Smooth muscle cell (in vitro differentiated cells): ENCODE measurements around the gene INF2. TPM values are rescaled to one million over a fixed set of nuclear protein-coding genes. Genes with fewer than 3 reads are reported as not detected.
A peak's percentile ranks its signal among the peaks of the same experiment; 100 is the strongest.

ENCODE experiments used
- DNase-seq: peaks from one replicate; lab custom pipeline; 2025; ENCODE audit not compliant: unreplicated experiment; lab: John Stamatoyannopoulos, UW
- H2AFZ ChIP-seq: fragments of 200-600 bp; sonication (generic); 2 replicates; pipeline ENCODE4 v1.6.0; 2016; ENCODE audit warnings: antibody characterized with exemption, low read depth, mild to moderate bottlenecking
- H3F3A ChIP-seq: fragments of 200-600 bp; sonication (generic); 2 replicates; pipeline ENCODE4 v1.6.0; 2017; ENCODE audit warnings: antibody characterized with exemption, low read depth
- H3K27ac ChIP-seq: fragments of 200-600 bp; sonication (generic); 2 replicates; pipeline ENCODE4 v1.5.1; 2016; ENCODE audit warnings: low read depth, mild to moderate bottlenecking
- H3K27me3 ChIP-seq: fragments of 200-600 bp; sonication (generic); 2 replicates; pipeline ENCODE4 v1.6.1; 2016; ENCODE audit warnings: low read depth, mild to moderate bottlenecking
- H3K36me3 ChIP-seq: fragments of 200-600 bp; sonication (generic); 2 replicates; pipeline ENCODE4 v1.5.1; 2016; ENCODE audit warnings: low read depth
- H3K4me1 ChIP-seq: fragments of 200-600 bp; sonication (generic); 2 replicates; pipeline ENCODE4 v1.5.1; 2016; ENCODE audit warnings: low read depth
- H3K4me2 ChIP-seq: fragments of 200-600 bp; sonication (generic); 2 replicates; pipeline ENCODE4 v1.6.0; 2016; ENCODE audit warnings: mild to moderate bottlenecking
- H3K4me3 ChIP-seq: fragments of 200-600 bp; sonication (generic); 2 replicates; pipeline ENCODE4 v1.5.1; 2016; ENCODE audit warnings: mild to moderate bottlenecking
- H3K79me2 ChIP-seq: fragments of 200-600 bp; sonication (generic); 2 replicates; pipeline ENCODE4 v1.6.0; 2016; ENCODE audit warnings: low read depth, mild to moderate bottlenecking
- H3K9ac ChIP-seq: fragments of 200-600 bp; sonication (generic); 2 replicates; pipeline ENCODE4 v1.6.0; 2016; ENCODE audit warnings: low read depth
- H3K9me3 ChIP-seq: fragments of 200-600 bp; sonication (generic); replicated peaks from 2 replicates; pipeline ENCODE4 v1.5.1; 2016; ENCODE audit warnings: low read depth
- H4K20me1 ChIP-seq: fragments of 200-600 bp; sonication (generic); 2 replicates; pipeline ENCODE4 v1.6.0; 2016; ENCODE audit warnings: low read depth
- WGBS: methylation state at CpG from one replicate; pipeline ENCODE4 v1.1.7; 2016; ENCODE audit warnings: low lambda C conversion rate; 5-methylcytosine and 5-hydroxymethylcytosine counted together
- polyA plus RNA-seq: library from polyadenylated mRNA; unstranded; fragments of >200 nt; fragmentation: Nextera tagmentation; extraction: Ambion mirVana; gene quantifications from 2 replicates; pipeline ENCODE4 v1.2.1, GENCODE V29; 2016
- total RNA-seq: library from RNA; depleted of rRNA; stranded (reverse); fragments of >200 nt; gene quantifications from 2 replicates; pipeline ENCODE4 v1.2.3, GENCODE V29; 2014
- TF ChIP-seq, protein P1 (sequence below): fragments of 200-600 bp; sonication (generic); IDR thresholded peaks from 2 replicates; pipeline ENCODE4 v1.5.1; 2017; ENCODE audit warnings: borderline replicate concordance, mild to moderate bottlenecking, antibody characterized with exemption; ENCODE audit not compliant: insufficient read depth, poor library complexity, severe bottlenecking

The INF2 gene
- total and polyA plus RNA-seq, 2 experiments from 2014 or later = 19.9 to 29.8 TPM

DNA sequence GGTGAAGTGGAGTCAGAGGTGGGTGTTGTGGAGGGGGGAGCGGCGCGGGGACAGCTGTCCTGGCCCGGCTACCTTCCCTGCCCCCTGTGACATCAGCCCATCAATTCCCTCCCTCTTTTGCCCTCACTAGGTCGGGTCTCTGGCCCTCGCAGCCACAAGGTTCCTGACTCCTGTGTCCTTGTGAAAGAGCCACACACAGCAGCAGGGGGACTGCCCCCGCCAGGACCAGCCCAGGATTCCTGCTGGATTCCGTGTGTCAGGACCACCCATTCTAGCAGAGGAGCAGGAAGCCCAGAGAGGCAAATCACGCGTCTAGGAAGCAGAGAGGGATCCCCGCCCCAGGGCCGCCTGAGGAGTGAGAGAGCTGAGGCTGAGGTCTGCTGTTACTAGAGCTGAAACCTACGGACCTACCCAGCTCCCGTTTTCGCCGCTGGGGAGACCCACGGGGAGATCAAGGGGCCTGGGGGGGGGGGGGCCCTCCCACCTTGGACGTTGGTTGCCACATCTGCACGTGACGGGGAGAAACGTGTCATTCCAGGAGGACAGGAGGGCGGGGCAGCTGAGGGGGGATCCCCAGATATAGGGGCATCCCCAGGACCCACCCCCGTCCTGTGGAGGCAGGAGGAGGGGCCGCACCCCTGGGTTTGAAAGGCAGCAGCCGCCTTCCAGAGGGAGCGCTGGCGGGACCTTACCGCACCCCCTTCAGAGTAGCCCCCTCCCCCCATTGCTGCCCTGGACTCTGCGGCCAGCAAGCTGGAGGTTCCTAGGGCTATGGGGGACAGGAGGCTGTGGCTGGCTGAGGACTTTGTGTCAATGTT lies 12.5 kb upstream of the INF2 start:
- H3F3A ChIP-seq = peaks cover 2% of the 10 kb centered on the region
- 5% methylated on average over 20 of the region's 29 CpGs for WGBS
- H3K27me3 ChIP-seq = no peaks in the 10 kb centered on the region
- H2AFZ ChIP-seq = peak overlapping the region; percentile 67
- H3K79me2 ChIP-seq = no peaks in the 10 kb centered on the region
- H3K4me2 ChIP-seq = peak overlapping the region; percentile 90
- H3K4me1 ChIP-seq = peaks cover 36% of the 10 kb centered on the region
- DNase-seq = no peak
- H3K36me3 ChIP-seq = no peaks in the 10 kb centered on the region
- H3K4me3 ChIP-seq = peak overlapping the region; percentile 52
- TF ChIP-seq, protein P1, sequence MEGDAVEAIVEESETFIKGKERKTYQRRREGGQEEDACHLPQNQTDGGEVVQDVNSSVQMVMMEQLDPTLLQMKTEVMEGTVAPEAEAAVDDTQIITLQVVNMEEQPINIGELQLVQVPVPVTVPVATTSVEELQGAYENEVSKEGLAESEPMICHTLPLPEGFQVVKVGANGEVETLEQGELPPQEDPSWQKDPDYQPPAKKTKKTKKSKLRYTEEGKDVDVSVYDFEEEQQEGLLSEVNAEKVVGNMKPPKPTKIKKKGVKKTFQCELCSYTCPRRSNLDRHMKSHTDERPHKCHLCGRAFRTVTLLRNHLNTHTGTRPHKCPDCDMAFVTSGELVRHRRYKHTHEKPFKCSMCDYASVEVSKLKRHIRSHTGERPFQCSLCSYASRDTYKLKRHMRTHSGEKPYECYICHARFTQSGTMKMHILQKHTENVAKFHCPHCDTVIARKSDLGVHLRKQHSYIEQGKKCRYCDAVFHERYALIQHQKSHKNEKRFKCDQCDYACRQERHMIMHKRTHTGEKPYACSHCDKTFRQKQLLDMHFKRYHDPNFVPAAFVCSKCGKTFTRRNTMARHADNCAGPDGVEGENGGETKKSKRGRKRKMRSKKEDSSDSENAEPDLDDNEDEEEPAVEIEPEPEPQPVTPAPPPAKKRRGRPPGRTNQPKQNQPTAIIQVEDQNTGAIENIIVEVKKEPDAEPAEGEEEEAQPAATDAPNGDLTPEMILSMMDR = no peak
- no peaks in the 10 kb centered on the region for H4K20me1 ChIP-seq
- peak overlapping the region; percentile 76 for H3K9ac ChIP-seq
- no peaks in the 10 kb centered on the region for H3K9me3 ChIP-seq
- peak overlapping the region; percentile 68 for H3K27ac ChIP-seq

DNA sequence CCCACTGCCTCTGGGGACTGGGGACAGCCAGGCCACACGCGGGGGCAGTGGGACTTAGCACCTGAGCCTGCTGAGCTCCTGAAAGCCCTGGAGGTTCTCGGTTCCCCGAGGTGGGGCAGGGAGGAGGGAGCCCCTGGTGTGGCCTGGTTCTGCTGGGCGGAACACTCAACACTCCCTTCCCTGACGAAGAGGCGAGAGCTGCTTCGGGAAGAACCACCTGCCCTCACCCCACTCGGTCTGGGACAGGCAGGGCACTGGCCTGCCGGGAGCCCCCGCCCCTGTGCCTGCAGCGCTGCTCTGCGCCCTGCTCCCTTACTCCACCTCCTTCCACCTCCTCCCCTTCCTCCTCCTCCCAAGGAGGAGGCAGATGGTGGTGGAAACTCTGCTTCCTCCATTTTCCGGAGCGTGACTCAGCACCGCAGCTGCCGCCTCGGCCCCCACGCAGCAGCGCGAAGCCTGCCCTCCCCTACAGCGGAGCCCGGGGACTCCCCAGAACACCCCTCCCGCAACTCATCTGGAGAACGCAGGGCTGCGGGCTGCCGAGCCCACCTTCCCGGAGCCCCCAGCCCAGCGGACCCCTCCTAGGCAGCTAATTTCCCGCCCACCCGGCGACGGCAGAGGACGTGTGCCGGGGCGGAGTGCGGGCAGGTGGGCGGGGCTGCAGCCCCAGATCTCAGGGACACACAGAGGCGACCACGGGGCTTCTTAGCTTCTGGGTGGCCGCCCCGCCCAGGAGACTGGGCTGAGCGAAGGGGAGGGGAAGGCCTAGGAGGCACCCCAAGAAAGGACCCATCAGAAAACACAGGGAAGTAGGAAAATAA lies 11.7 kb upstream of the INF2 start:
- Histone ChIP-seq H3K27me3 (no peaks in the 10 kb centered on the region), H3K4me3 (peak overlapping the region; percentile 52), H3K9me3 (no peaks in the 10 kb centered on the region), H3K27ac (peak overlapping the region; percentile 68), H4K20me1 (no peaks in the 10 kb centered on the region), H2AFZ (peak overlapping the region; percentile 44), H3K4me1 (peaks cover 44% of the 10 kb centered on the region), H3F3A (peaks cover 10% of the 10 kb centered on the region), H3K36me3 (no peaks in the 10 kb centered on the region), H3K4me2 (peak overlapping the region; percentile 90), H3K79me2 (no peaks in the 10 kb centered on the region), H3K9ac (peak overlapping the region; percentile 76)
- TF ChIP-seq, protein P1 = no peak
- WGBS = 1% methylated on average over 36 of the region's 43 CpGs
- DNase-seq = peak; percentile 80

DNA sequence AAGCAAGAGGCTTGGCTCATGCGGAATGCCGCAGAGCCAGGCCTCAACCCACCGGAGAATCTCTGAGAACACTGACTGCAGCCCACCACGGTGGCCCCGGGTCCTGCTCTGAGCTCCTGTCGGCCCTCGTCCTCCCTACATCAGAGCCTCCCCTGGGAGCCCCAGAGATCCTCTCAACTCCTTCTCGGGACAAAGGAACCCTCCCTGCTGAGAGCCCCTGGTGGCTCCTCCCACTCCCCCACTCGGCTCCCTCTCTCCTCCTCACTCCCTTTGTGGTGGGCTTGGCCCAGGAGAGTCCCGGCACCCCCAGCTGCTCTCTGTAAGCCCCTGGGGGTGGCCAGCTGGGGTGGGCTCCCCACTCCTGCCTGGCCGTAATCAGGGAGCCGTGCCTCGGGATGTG lies 11.1 kb upstream of the INF2 start:
- Histone ChIP-seq H3K27me3 (no peaks in the 10 kb centered on the region), H3K36me3 (no peaks in the 10 kb centered on the region), H3K4me1 (peaks cover 50% of the 10 kb centered on the region), H3K79me2 (no peaks in the 10 kb centered on the region), H4K20me1 (no peaks in the 10 kb centered on the region), H3K27ac (peak overlapping the region; percentile 68), H3F3A (peaks cover 12% of the 10 kb centered on the region), H2AFZ (peak overlapping the region; percentile 44), H3K9me3 (no peaks in the 10 kb centered on the region), H3K4me3 (peak overlapping the region; percentile 52), H3K9ac (peak overlapping the region; percentile 76), H3K4me2 (peak overlapping the region; percentile 90)
- 27% methylated on average over 13 of the region's 13 CpGs for WGBS
- TF ChIP-seq, protein P1 = no peak
- DNase-seq = no peak
